Measurements from ENCODE around the gene SWI5. TPM values are rescaled to one million over a fixed set of nuclear protein-coding genes. Genes with fewer than 3 reads are reported as not detected.

Gene SWI5
- total RNA-seq, 1 experiment from 2014 or later: 54.0 TPM

GRCh38 chr9:128309551-128309950, 33.5 kb downstream of the SWI5 start:
- DNase-seq (ENCODE audit: extremely low read depth, low read depth): no peak

GRCh38 chr9:128310461-128310860, 34.4 kb downstream of the SWI5 start:
- no peak for DNase-seq (ENCODE audit: extremely low read depth, low read depth)

GRCh38 chr9:128314697-128315096, 38.6 kb downstream of the SWI5 start:
- no peak for DNase-seq (ENCODE audit: extremely low read depth, low read depth)

DNA sequence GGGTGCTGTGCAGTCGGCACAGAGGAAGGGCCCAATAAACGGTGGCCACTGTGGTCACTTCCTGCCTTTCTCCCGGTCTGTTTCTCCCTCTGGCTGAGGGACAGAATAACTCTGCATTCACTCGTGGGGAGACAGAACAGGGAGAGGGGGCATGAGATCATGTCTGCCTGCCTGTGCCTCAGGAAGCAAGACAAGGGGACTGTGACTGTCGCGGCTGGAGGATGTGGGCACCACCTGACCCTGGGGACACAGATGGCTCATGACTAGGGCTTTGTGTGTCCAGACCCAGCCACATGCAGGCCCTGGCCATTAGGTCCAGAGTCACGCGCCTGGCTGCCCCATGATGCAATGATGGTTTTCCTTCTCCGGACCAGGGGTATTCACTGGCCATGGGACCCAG, 40.3 kb downstream of the SWI5 start:
- DNase-seq (ENCODE audit: extremely low read depth, low read depth): no peak

DNA sequence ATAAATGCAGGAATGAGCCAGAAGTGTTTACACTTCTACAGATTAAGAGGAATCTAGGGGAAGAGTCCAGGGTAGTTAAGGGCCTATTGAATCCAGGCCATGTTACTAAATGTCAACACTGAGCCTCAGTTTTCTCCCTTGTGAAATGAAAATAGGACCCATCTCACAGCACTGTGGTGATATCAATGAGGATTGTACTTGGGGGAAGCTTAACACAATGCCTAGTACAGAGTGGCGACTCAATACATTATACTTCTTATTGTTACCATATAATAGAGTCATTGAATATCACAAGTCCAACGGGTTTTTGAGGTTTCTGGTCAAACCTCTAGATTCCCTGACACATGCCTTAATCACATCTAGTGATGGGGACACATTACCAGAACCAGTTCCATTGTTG, 41.6 kb downstream of the SWI5 start:
- DNase-seq (ENCODE audit: extremely low read depth, low read depth): no peak

GRCh38 chr9:128321343-128321742, 45.3 kb downstream of the SWI5 start:
- no peak for DNase-seq (ENCODE audit: extremely low read depth, low read depth)

DNA sequence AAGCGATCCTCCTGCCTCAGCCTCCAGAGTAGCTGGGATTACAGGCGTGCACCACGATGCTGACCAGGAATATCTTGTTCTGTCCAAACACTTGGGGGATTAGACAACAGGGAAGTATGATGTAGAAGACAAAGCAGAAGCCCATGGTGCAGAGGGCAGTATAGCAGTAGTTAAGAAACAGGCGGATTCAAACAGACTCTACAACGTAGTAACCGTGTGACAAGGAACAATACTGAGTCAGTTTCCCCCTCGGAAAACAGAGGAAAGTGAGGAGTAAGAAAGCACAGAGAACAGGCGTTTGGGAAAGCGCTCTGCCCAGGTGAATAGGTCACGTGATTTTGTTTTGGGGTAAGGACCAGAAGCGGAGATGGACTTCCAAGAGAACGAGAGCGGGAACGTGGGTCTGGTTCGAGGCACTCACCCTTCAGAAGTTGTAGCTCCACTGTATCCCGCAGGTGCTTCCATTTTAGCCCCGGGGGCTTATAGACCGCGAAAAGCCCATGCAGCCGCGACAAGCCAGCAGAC, 45.9 kb downstream of the SWI5 start:
- no peak for DNase-seq (ENCODE audit: extremely low read depth, low read depth)

GRCh38 chr9:128322404-128323211, 46.5 kb downstream of the SWI5 start, which contains the start of the genes COQ4 and TRUB2:
TSS of gene COQ4 (plus strand) at chr9:128322839. CDS start at chr9:128322859, 20 bp downstream.
TSS of gene TRUB2 (minus strand) at chr9:128322447. CDS start at chr9:128322408, 39 bp downstream.
- DNase-seq (ENCODE audit: extremely low read depth, low read depth): peak; percentile 94

DNA sequence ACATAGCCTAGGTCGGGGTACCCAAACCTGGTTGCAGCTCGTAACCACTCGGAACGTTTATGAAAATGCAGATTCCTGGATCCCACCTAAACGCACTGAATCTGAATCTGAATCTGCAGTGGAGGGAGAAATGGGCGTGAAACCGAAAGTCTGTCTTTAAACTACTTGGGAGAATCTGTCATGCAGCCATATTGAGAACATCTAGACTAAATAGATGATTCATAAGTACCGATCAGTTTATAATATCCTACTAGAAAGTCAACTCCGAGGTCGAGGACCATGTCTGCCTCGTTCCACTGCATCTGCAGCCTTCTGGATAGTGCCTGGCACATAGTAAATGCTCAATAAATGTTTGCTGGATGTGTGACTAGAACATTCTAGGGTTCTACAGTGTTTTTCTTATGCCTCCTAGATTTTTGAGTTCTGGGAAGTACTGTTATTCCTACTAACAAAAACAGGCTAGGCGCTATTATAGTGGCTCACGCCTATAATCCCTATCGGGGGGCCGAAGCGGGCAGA, 47.2 kb downstream of the SWI5 start:
- no peak for DNase-seq (ENCODE audit: extremely low read depth, low read depth)

GRCh38 chr9:128323791-128324190, 47.7 kb downstream of the SWI5 start:
- DNase-seq (ENCODE audit: extremely low read depth, low read depth): no peak

GRCh38 chr9:128324401-128324800, 48.3 kb downstream of the SWI5 start:
- no peak for DNase-seq (ENCODE audit: extremely low read depth, low read depth)

GRCh38 chr9:128325629-128326028, 49.6 kb downstream of the SWI5 start:
- DNase-seq (ENCODE audit: extremely low read depth, low read depth): no peak

DNA sequence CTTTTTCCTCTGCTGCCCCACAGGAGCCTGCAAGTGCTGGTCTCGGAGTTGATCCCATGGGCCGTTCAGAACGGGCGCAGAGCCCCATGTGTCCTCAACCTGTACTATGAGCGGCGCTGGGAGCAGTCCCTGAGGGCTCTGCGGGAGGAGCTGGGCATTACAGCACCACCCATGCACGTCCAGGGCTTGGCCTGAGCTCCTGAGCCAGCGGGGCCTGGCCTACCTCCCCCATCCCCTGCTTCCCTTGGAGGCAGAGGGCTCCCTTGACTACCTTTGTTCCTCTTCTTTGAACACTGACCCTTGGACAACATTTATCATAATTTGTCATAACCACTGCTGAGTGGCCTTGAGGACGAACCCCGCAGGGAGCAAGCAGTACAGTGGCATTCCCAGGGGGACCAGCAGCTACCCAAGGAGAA, 57.4 kb downstream of the SWI5 start:
- DNase-seq (ENCODE audit: extremely low read depth, low read depth): no peak

DNA sequence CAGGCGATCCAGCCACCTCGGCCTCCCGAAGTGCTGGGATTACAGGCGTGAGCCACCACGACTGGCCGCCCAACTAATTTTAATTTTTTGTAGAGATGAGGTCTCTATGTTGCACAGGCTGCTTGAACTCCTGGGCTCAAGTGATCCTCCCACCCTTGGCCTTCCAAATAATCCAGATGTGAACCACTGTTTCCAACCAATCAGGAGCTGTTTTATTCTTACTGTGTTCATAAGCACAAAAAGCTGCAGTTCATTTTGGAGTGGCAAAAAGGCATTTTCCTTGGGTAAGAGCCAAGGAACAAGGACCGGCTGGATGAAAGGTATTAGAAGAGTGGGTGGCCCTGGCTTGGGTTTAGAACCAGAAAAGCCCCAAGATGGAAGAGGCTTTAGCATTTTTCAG, 59.1 kb downstream of the SWI5 start:
- DNase-seq (ENCODE audit: extremely low read depth, low read depth): no peak

DNA sequence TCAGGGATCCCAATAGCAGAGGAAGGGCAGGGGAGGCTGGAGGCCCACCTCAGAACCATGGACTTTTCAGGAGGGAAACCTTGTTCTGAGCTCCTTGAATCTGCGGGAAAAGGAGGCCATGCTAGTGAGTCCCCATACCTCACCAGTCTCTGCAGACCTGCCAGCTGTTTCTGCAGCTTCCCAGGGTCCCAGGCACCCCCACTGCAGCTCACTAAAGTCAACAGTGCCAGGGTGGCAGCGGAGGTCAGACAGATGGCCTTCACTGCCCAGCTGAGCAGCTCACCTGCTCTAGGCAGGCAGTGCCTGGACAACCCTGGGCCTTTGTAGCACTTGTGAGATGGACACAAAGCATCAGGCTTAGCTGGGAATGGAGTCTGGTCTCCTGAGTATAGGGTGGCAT, 59.8 kb downstream of the SWI5 start:
- no peak for DNase-seq (ENCODE audit: extremely low read depth, low read depth)

- no peak for DNase-seq (ENCODE audit: extremely low read depth, low read depth)
These were observed 61.9 kb downstream of the SWI5 start for GRCh38 chr9:128337936-128338335.

Small RNA genes within 50 kb of the gene (small RNA-seq; reads per million reads assigned to genes)
- gene MIR199B: 0 reads per million in 2 experiments
- 0 reads per million in 2 experiments for gene MIR3154

Other genes starting within 250 kb of the SWI5 start
- 9.9 and 10.6 TPM in 2 replicates for gene NAIF1, start 209.0 kb upstream of the SWI5 start, total RNA-seq (2014; rRNA removed; shearing (Covaris generic))
- gene SLC25A25, start 208.0 kb upstream of the SWI5 start, total RNA-seq (2014; rRNA removed; shearing (Covaris generic)): 15.2 and 15.5 TPM in 2 replicates
- gene PTGES2, start 148.5 kb upstream of the SWI5 start, total RNA-seq (2014; rRNA removed; shearing (Covaris generic)): 76.6 and 80.3 TPM in 2 replicates
- gene LCN2, start 126.8 kb upstream of the SWI5 start, total RNA-seq (2014; rRNA removed; shearing (Covaris generic)): not detected in 2 replicates
- gene BBLN, start 116.0 kb upstream of the SWI5 start, total RNA-seq (2014; rRNA removed; shearing (Covaris generic)): 86.7 and 113 TPM in 2 replicates
- 51.0 and 56.6 TPM in 2 replicates for gene CIZ1, start 84.7 kb upstream of the SWI5 start, total RNA-seq (2014; rRNA removed; shearing (Covaris generic))
- 1.0 and 1.2 TPM in 2 replicates for gene DNM1, start 72.9 kb upstream of the SWI5 start, total RNA-seq (2014; rRNA removed; shearing (Covaris generic))
- 47.4 and 65.4 TPM in 2 replicates for gene GOLGA2, start 269 bp upstream of the SWI5 start, total RNA-seq (2014; rRNA removed; shearing (Covaris generic))
- 25.7 and 30.7 TPM in 2 replicates for gene TRUB2, start 46.2 kb downstream of the SWI5 start, total RNA-seq (2014; rRNA removed; shearing (Covaris generic))
- gene COQ4, start 46.6 kb downstream of the SWI5 start, total RNA-seq (2014; rRNA removed; shearing (Covaris generic)): 48.8 and 54.0 TPM in 2 replicates
- 27.1 and 29.8 TPM in 2 replicates for gene SLC27A4, start 64.3 kb downstream of the SWI5 start, total RNA-seq (2014; rRNA removed; shearing (Covaris generic))
- 52.5 and 64.7 TPM in 2 replicates for gene URM1, start 95.1 kb downstream of the SWI5 start, total RNA-seq (2014; rRNA removed; shearing (Covaris generic))
- gene CERCAM, start 144.6 kb downstream of the SWI5 start, total RNA-seq (2014; rRNA removed; shearing (Covaris generic)): 13.6 and 13.9 TPM in 2 replicates
- gene ODF2, start 179.7 kb downstream of the SWI5 start, total RNA-seq (2014; rRNA removed; shearing (Covaris generic)): 39.4 and 47.2 TPM in 2 replicates
- 31.6 and 36.6 TPM in 2 replicates for gene GLE1, start 228.4 kb downstream of the SWI5 start, total RNA-seq (2014; rRNA removed; shearing (Covaris generic))

Data from NCI-H460 (cell line).